ENCODE measurements around the gene FBXL13.
"Not testable (repeated sequence)": the region's sequence is repeated elsewhere in the genome, so short reads cannot be mapped to it uniquely, and the experiment has no call there.

The FBXL13 gene

DNA sequence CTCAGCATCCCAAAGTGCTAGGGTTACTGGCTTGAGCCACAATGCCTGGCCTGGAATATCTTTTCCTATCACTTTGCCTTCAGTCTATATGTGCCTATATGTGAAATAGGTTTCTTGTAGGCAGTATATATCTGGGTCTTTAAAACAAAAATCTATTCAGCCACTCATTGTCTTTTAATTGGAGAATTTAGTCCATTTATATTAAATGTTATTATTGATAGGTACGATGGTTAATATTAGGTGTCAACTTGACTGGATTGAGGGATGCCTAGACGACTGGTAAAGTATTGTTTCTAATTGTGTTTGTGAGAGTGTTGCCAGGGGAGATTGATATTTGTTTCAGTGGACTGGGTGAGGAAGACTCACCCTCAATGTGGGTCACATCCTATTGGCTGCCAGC lies 73.4 kb downstream of the FBXL13 start:
- no peak overlapping the region for H3K4me3 ChIP-seq (ENCODE audit: low read length)
- TF ChIP-seq, protein P1, sequence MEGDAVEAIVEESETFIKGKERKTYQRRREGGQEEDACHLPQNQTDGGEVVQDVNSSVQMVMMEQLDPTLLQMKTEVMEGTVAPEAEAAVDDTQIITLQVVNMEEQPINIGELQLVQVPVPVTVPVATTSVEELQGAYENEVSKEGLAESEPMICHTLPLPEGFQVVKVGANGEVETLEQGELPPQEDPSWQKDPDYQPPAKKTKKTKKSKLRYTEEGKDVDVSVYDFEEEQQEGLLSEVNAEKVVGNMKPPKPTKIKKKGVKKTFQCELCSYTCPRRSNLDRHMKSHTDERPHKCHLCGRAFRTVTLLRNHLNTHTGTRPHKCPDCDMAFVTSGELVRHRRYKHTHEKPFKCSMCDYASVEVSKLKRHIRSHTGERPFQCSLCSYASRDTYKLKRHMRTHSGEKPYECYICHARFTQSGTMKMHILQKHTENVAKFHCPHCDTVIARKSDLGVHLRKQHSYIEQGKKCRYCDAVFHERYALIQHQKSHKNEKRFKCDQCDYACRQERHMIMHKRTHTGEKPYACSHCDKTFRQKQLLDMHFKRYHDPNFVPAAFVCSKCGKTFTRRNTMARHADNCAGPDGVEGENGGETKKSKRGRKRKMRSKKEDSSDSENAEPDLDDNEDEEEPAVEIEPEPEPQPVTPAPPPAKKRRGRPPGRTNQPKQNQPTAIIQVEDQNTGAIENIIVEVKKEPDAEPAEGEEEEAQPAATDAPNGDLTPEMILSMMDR (conservative IDR thresholded peaks at IDR 0.05; ENCODE audit: low read length), result no peak
- DNase-seq (ENCODE audit: low read depth), result no peak

DNA sequence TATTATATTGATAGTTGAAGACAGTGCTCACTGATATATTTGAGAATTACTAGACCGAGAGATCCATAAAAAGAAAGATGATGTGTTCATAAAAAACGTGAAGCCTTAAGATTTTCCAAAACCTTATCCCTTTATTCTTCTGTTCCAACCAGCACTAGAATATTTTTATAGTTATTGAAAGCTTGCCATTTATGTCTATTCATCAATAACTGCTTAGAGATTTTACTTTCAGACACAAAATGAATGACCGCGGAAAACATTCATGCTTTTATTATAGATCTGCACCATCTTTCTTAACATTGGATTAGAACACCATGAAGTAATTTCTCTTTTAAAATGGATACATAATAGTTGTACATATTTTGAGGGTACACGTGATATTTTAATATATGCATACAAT lies 77.6 kb downstream of the FBXL13 start:
- DNase-seq (ENCODE audit: low read depth), result no peak
- H3K4me3 ChIP-seq (ENCODE audit: low read length), result no peak overlapping the region
- TF ChIP-seq, protein P1 (conservative IDR thresholded peaks at IDR 0.05; ENCODE audit: low read length), result no peak

DNA sequence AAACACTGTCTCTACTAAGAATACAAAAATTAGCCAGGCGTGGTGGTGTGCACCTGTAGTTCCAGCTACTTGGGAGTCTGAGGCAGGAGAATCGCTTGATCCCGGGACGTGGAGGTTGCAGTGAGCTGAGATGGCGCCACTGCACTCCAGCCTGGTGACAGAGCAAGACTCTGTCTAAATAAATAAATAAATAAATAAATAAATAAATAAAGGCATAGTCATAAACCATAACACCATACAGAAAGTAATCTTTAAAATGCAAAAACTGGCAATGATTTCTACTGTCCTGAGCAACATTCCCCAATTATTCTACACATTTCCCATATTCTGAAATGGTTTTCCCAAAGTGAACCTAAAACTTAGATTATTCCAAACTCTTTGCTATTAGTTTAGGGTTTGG lies 79.0 kb downstream of the FBXL13 start:
- not testable (repeated sequence) for DNase-seq (ENCODE audit: low read depth); H3K4me3 ChIP-seq (ENCODE audit: low read length)

DNA sequence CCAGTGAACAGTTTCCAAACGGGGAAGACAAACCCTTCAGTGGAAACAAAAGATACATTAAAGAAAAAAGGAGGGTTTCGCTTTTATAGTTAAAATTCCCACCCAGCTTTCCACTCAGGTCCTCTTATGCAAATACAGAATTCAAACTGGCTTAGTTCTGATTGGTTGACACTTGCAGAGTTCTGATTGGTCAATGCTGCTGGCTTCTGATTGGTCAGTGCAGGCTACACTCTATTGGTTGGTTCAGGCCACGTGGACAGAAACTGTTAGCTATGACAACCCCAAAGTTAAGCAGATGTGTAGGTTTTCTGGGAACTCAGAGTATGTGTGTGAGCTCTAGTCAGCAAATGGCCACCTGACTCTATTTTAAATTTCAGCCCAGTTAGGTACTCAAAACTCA lies 80.0 kb downstream of the FBXL13 start:
- TF ChIP-seq, protein P1 (conservative IDR thresholded peaks at IDR 0.05; ENCODE audit: low read length), result no peak
- DNase-seq (ENCODE audit: low read depth), result no peak
- H3K4me3 ChIP-seq (ENCODE audit: low read length), result no peak overlapping the region

DNA sequence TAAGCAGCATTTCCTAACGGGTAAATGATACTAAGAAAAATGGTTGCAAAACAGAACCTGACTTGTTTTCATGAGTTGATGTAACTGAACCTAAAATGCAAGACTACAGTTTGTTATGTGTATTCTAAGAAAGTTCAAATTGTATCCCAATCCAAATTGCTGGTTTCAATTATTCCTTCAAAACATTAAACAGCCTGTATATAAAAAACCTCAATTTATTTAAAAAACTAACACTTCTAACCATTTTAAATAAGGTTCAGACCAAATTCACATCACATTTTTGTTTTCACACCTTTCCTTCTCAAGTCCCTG lies 80.9 kb downstream of the FBXL13 start:
- no peak overlapping the region for H3K4me3 ChIP-seq (ENCODE audit: low read length)
- no peak for DNase-seq (ENCODE audit: low read depth)
- TF ChIP-seq, protein P1 (conservative IDR thresholded peaks at IDR 0.05; ENCODE audit: low read length), result no peak

DNA sequence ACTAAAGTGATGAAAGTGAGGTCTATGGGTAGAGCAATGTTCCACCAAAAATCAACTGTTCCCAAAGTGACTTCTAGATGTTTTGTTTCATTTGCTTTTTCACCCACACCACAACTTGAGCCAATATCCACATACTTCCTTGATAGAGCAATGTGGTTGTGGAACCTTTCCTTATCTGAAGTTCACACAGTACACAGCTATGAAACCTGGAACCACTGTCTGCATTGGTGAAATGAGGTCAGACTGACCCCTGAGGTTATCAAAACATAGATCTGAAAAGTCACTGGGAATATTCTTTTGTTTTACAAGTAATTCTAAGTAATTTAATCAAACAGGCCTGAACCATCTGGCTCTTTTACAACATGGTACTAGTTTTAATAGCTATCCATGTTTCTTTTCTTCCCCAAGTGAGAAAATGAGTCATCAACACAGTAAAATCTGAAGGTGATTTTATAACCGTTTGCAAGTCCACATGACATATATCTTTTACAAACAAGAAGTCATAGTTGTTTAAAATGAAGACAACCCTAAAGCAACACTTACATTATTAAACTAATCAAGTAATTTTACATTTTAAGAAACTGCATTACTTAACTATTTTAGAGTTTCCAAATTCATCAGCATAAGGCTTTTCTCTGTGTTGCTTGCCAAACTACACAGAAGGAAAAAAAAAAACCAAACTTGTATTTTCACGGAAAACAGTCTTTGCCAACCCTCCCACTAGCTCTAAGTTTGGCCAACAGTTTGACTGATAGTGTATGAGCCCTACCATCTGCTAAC lies 81.5 kb downstream of the FBXL13 start:
- H3K4me3 ChIP-seq (ENCODE audit: low read length), result no peak overlapping the region
- DNase-seq (ENCODE audit: low read depth), result peak; percentile 83
- TF ChIP-seq, protein P1 (conservative IDR thresholded peaks at IDR 0.05; ENCODE audit: low read length), result no peak

- no peak overlapping the region for H3K4me3 ChIP-seq (ENCODE audit: low read length)
- TF ChIP-seq, protein P1 (conservative IDR thresholded peaks at IDR 0.05; ENCODE audit: low read length), result no peak
- DNase-seq (ENCODE audit: low read depth), result no peak
Measured at GRCh38 chr7:102992509-102992937, 82.1 kb downstream of the FBXL13 start.
